Measurements from ENCODE around the gene B3GALNT2.

Gene B3GALNT2

DNA sequence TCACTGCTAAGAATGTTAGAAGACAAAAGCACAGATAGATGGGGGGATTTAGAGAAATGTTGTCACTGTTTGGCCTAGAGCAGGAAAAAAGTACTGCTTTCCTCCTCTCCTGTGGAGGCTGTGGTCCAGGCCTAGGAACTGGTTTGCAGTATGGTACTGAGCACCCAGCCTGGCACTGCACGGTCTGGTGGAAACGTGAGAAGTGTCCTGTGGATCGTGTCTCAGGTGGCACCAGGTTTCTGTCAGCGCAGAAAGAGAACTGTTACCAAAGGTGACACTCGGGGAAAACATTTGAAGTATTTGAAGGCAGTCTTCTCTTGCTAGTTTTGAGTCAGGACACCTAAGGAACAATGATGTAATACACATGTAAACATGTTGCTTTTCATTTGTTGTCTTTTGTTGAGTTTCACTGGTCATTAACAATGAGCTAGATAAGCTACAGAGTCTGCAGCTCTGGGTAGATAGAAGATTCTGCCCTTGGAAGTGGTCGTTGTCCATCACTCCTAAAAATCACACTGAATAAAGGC lies 63.0 kb downstream of the B3GALNT2 start:
- H3K36me3 ChIP-seq (ENCODE audit: control insufficient read depth, insufficient read depth, low read length): peaks cover 4% of the 10 kb centered on the region
- no peaks in the 10 kb centered on the region for H3K9me3 ChIP-seq (ENCODE audit: control insufficient read depth, insufficient read depth, low read length)
- no peaks in the 10 kb centered on the region for H3K4me1 ChIP-seq (ENCODE audit: control insufficient read depth, insufficient read depth, low read length)
- H3K9ac ChIP-seq (ENCODE audit: low read depth, low read length): no peak overlapping the region
- H3K27me3 ChIP-seq (ENCODE audit: control insufficient read depth, insufficient read depth, low read length): no peaks in the 10 kb centered on the region
- H3K4me3 ChIP-seq (ENCODE audit: low read depth, low read length): no peak overlapping the region

DNA sequence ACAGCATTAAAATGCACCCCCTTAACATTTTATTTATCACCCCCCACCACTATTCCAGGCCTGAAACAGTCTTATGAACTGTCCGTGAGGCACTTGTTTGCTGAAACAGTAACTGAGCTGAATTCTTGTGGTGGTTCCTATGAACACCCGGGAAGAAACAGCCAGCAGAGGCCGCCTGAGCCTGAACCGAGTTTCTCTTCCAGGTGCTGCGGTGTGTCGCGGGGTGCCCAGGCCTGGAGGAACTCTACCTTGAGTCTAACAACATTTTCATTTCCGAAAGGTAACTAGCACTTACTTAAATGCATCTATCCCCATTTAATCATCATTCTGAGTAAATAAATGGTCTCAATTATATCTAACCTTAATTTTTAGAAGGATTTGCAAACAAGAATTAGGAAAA lies 70.3 kb downstream of the B3GALNT2 start:
- Histone ChIP-seq H3K4me1 (ENCODE audit: control insufficient read depth, insufficient read depth, low read length) (no peaks in the 10 kb centered on the region), H3K36me3 (ENCODE audit: control insufficient read depth, insufficient read depth, low read length) (peaks cover 3% of the 10 kb centered on the region), H3K4me3 (ENCODE audit: low read depth, low read length) (no peak overlapping the region), H3K27me3 (ENCODE audit: control insufficient read depth, insufficient read depth, low read length) (no peaks in the 10 kb centered on the region), H3K9me3 (ENCODE audit: control insufficient read depth, insufficient read depth, low read length) (no peaks in the 10 kb centered on the region), H3K9ac (ENCODE audit: low read depth, low read length) (no peak overlapping the region)

DNA sequence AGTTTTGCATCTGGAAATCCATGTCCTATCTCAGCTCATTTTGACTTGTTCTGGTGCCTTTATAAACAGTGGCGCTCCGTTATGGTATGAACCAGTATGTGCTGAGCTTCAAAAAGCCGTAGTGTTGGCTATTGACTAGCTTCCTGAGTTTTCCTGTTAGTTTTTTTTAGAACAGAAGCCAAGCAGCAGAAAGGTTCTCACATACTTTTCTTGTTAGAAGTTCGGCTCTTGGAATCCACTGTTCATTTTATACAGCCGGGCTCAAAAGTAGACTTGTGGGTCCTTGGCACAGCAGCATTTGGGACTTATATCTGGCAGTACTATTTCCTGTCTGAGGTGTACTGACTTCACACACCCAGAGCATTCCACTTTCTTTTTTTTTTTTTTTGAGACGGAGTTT lies 73.3 kb downstream of the B3GALNT2 start:
- peaks cover 3% of the 10 kb centered on the region for H3K36me3 ChIP-seq (ENCODE audit: control insufficient read depth, insufficient read depth, low read length)

DNA sequence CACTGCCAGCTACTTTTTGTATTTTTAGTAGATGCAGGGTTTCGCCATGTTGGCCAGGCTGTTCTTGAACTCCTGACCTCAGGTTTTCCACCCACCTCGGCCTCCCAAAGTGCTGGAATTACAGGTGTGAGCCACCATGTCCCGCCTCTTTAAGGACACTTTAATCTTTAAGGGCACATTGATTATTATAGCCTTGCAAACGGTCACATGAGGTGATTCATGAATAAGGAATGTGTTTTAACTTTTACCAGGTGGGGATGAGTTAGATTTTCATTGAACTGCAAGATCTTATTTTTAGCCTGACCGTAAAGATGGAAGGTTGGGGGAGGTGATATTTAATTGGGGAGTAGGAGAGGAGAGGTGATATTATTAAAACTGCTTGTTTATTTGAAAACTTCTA lies 75.1 kb downstream of the B3GALNT2 start:
- Histone ChIP-seq H3K9me3 (ENCODE audit: control insufficient read depth, insufficient read depth, low read length) (no peaks in the 10 kb centered on the region), H3K4me1 (ENCODE audit: control insufficient read depth, insufficient read depth, low read length) (no peaks in the 10 kb centered on the region), H3K27me3 (ENCODE audit: control insufficient read depth, insufficient read depth, low read length) (no peaks in the 10 kb centered on the region), H3K9ac (ENCODE audit: low read depth, low read length) (no peak overlapping the region), H3K4me3 (ENCODE audit: low read depth, low read length) (no peak overlapping the region), H3K36me3 (ENCODE audit: control insufficient read depth, insufficient read depth, low read length) (no peaks in the 10 kb centered on the region)

More for the DNA sequence above, 73.3 kb downstream of the B3GALNT2 start:
- Histone ChIP-seq H3K4me1 (ENCODE audit: control insufficient read depth, insufficient read depth, low read length) (no peaks in the 10 kb centered on the region), H3K27me3 (ENCODE audit: control insufficient read depth, insufficient read depth, low read length) (no peaks in the 10 kb centered on the region), H3K4me3 (ENCODE audit: low read depth, low read length) (no peak overlapping the region), H3K9me3 (ENCODE audit: control insufficient read depth, insufficient read depth, low read length) (no peaks in the 10 kb centered on the region), H3K9ac (ENCODE audit: low read depth, low read length) (no peak overlapping the region)

DNA sequence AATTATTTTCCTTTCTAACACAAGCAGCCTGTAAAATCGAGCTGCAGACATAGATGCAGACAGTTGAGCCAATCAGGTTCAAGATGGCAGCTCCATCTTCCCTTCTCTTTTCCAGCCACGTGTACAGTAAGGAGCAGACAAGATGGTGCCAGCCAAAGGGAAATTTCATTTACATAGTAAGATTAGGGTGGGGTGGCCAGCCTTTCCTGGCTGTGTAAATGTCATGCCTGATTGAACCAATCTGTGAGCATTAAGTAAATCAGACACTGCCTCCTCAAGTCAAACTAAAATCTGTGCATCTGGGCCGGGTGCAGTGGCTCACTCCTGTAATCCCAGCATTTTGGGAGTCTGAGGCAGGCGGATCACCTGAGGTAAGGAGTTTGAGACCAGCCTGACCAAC lies 76.8 kb downstream of the B3GALNT2 start:
- no peaks in the 10 kb centered on the region for H3K4me1 ChIP-seq (ENCODE audit: control insufficient read depth, insufficient read depth, low read length)
- H3K9ac ChIP-seq (ENCODE audit: low read depth, low read length): no peak overlapping the region
- no peaks in the 10 kb centered on the region for H3K9me3 ChIP-seq (ENCODE audit: control insufficient read depth, insufficient read depth, low read length)
- H3K4me3 ChIP-seq (ENCODE audit: low read depth, low read length): no peak overlapping the region
- no peaks in the 10 kb centered on the region for H3K36me3 ChIP-seq (ENCODE audit: control insufficient read depth, insufficient read depth, low read length)
- H3K27me3 ChIP-seq (ENCODE audit: control insufficient read depth, insufficient read depth, low read length): no peaks in the 10 kb centered on the region

DNA sequence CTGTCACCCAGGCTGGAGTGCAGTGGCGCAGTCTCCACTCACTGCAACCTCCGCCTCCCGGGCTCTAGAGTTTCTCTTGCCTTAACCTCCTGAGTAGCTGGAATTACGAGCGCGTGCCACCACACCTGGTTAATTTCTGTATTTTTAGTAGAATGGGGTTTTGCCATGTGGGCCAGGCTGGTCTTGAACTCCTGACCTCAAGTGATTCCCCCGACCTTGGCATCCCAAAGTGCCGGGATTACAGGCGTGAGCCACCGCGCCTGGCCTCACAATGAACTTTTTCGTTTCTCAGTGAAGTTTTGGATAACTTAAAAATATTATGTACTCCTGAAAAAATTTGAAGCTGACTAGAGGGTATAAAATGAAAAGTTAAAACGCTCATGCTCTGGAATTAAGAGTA lies 77.6 kb downstream of the B3GALNT2 start:
- Histone ChIP-seq H3K27me3 (ENCODE audit: control insufficient read depth, insufficient read depth, low read length) (no peaks in the 10 kb centered on the region), H3K9ac (ENCODE audit: low read depth, low read length) (no peak overlapping the region), H3K9me3 (ENCODE audit: control insufficient read depth, insufficient read depth, low read length) (no peaks in the 10 kb centered on the region), H3K36me3 (ENCODE audit: control insufficient read depth, insufficient read depth, low read length) (no peaks in the 10 kb centered on the region), H3K4me3 (ENCODE audit: low read depth, low read length) (no peak overlapping the region), H3K4me1 (ENCODE audit: control insufficient read depth, insufficient read depth, low read length) (no peaks in the 10 kb centered on the region)

DNA sequence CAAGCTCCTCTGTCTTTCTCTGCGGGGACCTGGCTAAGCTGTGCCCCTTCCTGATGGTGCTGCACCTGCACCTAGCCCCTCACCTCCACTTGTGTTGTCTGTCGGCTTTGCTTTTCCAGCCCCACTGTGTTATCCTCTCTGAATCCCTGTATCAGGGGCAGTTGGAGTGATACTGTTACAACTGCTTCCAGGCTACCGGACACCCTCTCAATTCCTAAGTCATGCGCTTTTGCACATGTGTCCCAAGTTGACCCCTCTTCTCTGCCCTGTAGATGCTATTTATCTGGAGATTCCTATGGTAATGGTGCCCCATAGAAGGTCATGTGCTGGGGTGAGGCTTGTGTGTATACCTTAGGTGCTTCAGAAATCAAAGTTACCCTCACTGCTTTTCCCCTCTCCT lies 78.1 kb downstream of the B3GALNT2 start:
- H3K9ac ChIP-seq (ENCODE audit: low read depth, low read length): no peak overlapping the region
- no peaks in the 10 kb centered on the region for H3K4me1 ChIP-seq (ENCODE audit: control insufficient read depth, insufficient read depth, low read length)
- H3K9me3 ChIP-seq (ENCODE audit: control insufficient read depth, insufficient read depth, low read length): no peaks in the 10 kb centered on the region
- no peak overlapping the region for H3K4me3 ChIP-seq (ENCODE audit: low read depth, low read length)
- H3K27me3 ChIP-seq (ENCODE audit: control insufficient read depth, insufficient read depth, low read length): no peaks in the 10 kb centered on the region
- H3K36me3 ChIP-seq (ENCODE audit: control insufficient read depth, insufficient read depth, low read length): no peaks in the 10 kb centered on the region

DNA sequence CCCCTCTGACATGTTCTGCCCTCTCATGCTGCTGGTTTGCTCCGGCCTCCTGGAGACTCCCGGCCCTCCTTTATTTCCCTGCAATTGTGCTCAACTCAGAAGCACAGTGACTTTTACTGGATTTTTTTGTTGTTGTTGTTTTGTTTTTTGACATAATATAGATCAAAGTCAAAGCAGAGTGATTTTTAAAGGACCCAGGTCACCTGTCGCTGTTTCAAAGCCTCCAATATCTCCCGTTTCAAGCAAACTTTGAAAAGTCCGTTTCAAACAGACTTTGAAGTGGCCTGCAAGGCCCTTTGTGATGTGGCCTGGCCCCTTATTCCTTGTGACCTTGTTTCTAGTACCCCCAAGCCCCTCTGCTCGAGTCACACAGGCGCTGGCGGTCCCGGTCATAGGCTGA lies 78.9 kb downstream of the B3GALNT2 start:
- Histone ChIP-seq H3K4me3 (ENCODE audit: low read depth, low read length) (no peak overlapping the region), H3K9ac (ENCODE audit: low read depth, low read length) (no peak overlapping the region), H3K27me3 (ENCODE audit: control insufficient read depth, insufficient read depth, low read length) (no peaks in the 10 kb centered on the region), H3K4me1 (ENCODE audit: control insufficient read depth, insufficient read depth, low read length) (no peaks in the 10 kb centered on the region), H3K9me3 (ENCODE audit: control insufficient read depth, insufficient read depth, low read length) (no peaks in the 10 kb centered on the region), H3K36me3 (ENCODE audit: control insufficient read depth, insufficient read depth, low read length) (no peaks in the 10 kb centered on the region)

DNA sequence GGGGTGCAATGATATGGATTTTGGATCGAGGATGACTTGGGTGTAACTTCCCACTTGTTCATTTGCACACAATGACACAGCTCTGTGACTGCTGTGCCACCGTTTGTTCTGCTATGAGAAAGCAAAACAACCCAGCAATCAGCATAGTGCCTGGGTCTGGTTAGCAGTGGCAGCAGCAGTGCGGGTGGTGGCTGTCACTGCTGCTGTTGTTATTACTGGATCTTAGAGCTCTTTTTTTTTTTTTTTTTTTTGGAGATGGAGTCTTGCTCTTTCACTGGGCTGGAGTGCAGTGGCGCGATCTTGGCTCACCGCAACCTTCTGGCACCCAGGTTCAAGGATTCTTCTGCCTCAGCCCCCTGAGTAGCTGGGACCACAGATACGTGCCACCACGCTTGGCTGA lies 80.2 kb downstream of the B3GALNT2 start:
- Histone ChIP-seq H3K4me1 (ENCODE audit: control insufficient read depth, insufficient read depth, low read length) (no peaks in the 10 kb centered on the region), H3K4me3 (ENCODE audit: low read depth, low read length) (no peak overlapping the region), H3K9me3 (ENCODE audit: control insufficient read depth, insufficient read depth, low read length) (no peaks in the 10 kb centered on the region), H3K36me3 (ENCODE audit: control insufficient read depth, insufficient read depth, low read length) (no peaks in the 10 kb centered on the region), H3K27me3 (ENCODE audit: control insufficient read depth, insufficient read depth, low read length) (no peaks in the 10 kb centered on the region), H3K9ac (ENCODE audit: low read depth, low read length) (no peak overlapping the region)

DNA sequence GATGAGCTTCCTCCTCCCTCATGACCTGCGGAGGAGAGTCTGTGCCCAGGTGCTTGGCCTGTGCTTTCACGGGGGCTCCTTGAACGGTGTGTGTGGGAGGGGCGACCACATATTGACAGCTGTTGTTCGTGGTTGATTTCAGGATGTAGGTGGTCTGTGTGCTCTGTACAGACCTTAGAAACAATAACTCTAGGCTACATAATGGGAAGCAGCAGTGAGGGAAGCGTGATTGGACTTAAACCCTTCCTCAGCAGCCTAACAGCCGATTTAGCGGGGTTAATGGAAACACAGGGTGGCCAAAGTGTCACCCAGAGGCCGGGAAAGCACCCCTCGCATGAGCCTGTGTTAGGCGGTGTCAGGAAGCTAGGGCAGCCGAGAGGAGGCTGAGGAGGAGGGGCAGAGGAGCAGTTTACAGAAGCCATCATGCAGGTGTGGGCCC lies 81.0 kb downstream of the B3GALNT2 start:
- no peaks in the 10 kb centered on the region for H3K4me1 ChIP-seq (ENCODE audit: control insufficient read depth, insufficient read depth, low read length)
- H3K36me3 ChIP-seq (ENCODE audit: control insufficient read depth, insufficient read depth, low read length): no peaks in the 10 kb centered on the region
- no peaks in the 10 kb centered on the region for H3K9me3 ChIP-seq (ENCODE audit: control insufficient read depth, insufficient read depth, low read length)
- no peaks in the 10 kb centered on the region for H3K27me3 ChIP-seq (ENCODE audit: control insufficient read depth, insufficient read depth, low read length)
- H3K4me3 ChIP-seq (ENCODE audit: low read depth, low read length): no peak overlapping the region
- no peak overlapping the region for H3K9ac ChIP-seq (ENCODE audit: low read depth, low read length)

DNA sequence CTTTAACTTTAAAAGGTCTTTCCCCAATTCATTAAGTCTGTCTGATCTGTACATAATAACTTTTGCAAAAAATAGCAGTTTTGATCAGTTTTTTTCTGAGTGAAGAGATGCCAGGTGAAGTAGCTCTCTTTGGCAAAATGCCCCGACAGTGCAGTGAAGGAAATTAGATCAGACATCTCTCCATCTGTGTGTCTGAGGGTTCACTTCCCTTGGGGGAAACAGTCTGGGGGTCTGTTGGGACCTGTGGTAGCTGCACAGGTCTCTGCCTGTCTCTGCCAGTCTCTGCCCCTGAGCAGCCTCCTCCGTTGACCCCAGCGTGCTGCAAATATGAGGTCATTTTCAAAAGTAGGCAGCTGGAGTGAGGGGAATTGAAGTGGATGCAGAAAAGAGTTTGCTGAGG lies 82.5 kb downstream of the B3GALNT2 start:
- Histone ChIP-seq H3K4me3 (ENCODE audit: low read depth, low read length) (no peak overlapping the region), H3K9me3 (ENCODE audit: control insufficient read depth, insufficient read depth, low read length) (no peaks in the 10 kb centered on the region), H3K27me3 (ENCODE audit: control insufficient read depth, insufficient read depth, low read length) (no peaks in the 10 kb centered on the region), H3K36me3 (ENCODE audit: control insufficient read depth, insufficient read depth, low read length) (no peaks in the 10 kb centered on the region), H3K9ac (ENCODE audit: low read depth, low read length) (no peak overlapping the region), H3K4me1 (ENCODE audit: control insufficient read depth, insufficient read depth, low read length) (no peaks in the 10 kb centered on the region)

DNA sequence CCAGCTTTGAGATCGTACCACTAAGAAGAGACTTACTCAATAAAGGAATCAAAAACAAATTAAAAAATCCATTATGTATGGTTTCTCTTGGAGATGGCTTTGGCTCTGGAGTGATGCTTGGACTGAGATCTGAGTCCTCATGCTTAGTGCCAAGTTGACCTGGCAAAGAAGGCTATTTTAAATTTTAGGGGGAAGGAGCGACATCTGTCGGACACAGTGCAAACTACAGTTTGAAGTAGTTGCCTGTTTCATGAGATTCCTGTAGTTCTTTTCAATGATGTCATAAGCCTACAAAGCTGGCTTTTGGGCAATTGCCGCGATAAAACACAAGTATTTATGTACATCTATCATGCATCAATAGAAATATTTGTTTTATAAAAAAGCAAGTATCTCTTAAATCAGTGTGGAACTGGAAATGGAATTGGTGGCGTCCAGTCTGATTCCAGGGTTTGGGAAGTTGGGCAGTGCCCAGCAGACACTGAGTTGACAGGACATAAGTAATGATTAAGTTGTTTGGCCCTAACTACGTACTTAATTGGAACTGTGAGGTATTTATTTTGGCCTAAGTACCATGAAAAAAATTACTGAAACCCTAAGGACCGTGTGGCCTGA lies 87.1 kb downstream of the B3GALNT2 start:
- no peak overlapping the region for H3K4me3 ChIP-seq (ENCODE audit: low read depth, low read length)
- H3K9ac ChIP-seq (ENCODE audit: low read depth, low read length): no peak overlapping the region
- no peaks in the 10 kb centered on the region for H3K27me3 ChIP-seq (ENCODE audit: control insufficient read depth, insufficient read depth, low read length)
- H3K36me3 ChIP-seq (ENCODE audit: control insufficient read depth, insufficient read depth, low read length): no peaks in the 10 kb centered on the region
- no peaks in the 10 kb centered on the region for H3K4me1 ChIP-seq (ENCODE audit: control insufficient read depth, insufficient read depth, low read length)
- no peaks in the 10 kb centered on the region for H3K9me3 ChIP-seq (ENCODE audit: control insufficient read depth, insufficient read depth, low read length)

Data from iPS-15b (cell line).